Chondrocyte (in vitro differentiated cells): ENCODE results near the gene VTN. TPM values are rescaled to one million over a fixed set of nuclear protein-coding genes. Genes with fewer than 3 reads are reported as not detected.
A peak's percentile ranks its signal among the peaks of the same experiment; 100 is the strongest.

Source experiments
- DNase-seq: peaks from one replicate; pipeline ENCODE4 v3.0.0; 2021; ENCODE audit warnings: mixed read lengths, low spot score
- H3K27ac Mint-ChIP-seq: one replicate; pipeline ENCODE4 v1.8.0; 2021; ENCODE audit warnings: mild to moderate bottlenecking, moderate library complexity, mixed read lengths; ENCODE audit not compliant: unreplicated experiment
- H3K27me3 Mint-ChIP-seq: 2 replicates; pipeline ENCODE4 v1.8.0; 2021; ENCODE audit warnings: low read depth, mixed read lengths
- H3K36me3 Mint-ChIP-seq: 2 replicates; pipeline ENCODE4 v1.8.0; 2021; ENCODE audit warnings: low read depth, mixed read lengths
- H3K4me1 Mint-ChIP-seq: 2 replicates; pipeline ENCODE4 v1.8.0; 2021; ENCODE audit warnings: low read depth, mild to moderate bottlenecking, mixed read lengths
- H3K4me3 Mint-ChIP-seq: one replicate; pipeline ENCODE4 v1.8.0; 2021; ENCODE audit warnings: mild to moderate bottlenecking, moderate library complexity, mixed read lengths; ENCODE audit not compliant: unreplicated experiment
- H3K9me3 Mint-ChIP-seq: 2 replicates; pipeline ENCODE4 v1.8.0; 2021; ENCODE audit warnings: low read depth, mixed read lengths
- total RNA-seq: library from RNA; stranded (reverse); gene quantifications from 3 replicates; pipeline ENCODE4 v1.2.1, GENCODE V29; 2021
- TF ChIP-seq, protein P1 (sequence below): fragments of 200-600 bp; sonication (generic); IDR thresholded peaks from 2 replicates; pipeline ENCODE4 v1.5.0; 2021; ENCODE audit warnings: antibody characterized with exemption, mild to moderate bottlenecking, moderate library complexity

VTN gene
- total RNA-seq, 1 donor from 2014 or later = 0.55 TPM

- Mint-ChIP-seq H3K4me3 (no peak overlapping the region), H3K9me3 (no peaks in the 10 kb centered on the region), H3K27me3 (no peaks in the 10 kb centered on the region), H3K27ac (peak overlapping the region; percentile 6), H3K36me3 (peaks cover 3% of the 10 kb centered on the region), H3K4me1 (peaks cover 2% of the 10 kb centered on the region)
- TF ChIP-seq, protein P1, sequence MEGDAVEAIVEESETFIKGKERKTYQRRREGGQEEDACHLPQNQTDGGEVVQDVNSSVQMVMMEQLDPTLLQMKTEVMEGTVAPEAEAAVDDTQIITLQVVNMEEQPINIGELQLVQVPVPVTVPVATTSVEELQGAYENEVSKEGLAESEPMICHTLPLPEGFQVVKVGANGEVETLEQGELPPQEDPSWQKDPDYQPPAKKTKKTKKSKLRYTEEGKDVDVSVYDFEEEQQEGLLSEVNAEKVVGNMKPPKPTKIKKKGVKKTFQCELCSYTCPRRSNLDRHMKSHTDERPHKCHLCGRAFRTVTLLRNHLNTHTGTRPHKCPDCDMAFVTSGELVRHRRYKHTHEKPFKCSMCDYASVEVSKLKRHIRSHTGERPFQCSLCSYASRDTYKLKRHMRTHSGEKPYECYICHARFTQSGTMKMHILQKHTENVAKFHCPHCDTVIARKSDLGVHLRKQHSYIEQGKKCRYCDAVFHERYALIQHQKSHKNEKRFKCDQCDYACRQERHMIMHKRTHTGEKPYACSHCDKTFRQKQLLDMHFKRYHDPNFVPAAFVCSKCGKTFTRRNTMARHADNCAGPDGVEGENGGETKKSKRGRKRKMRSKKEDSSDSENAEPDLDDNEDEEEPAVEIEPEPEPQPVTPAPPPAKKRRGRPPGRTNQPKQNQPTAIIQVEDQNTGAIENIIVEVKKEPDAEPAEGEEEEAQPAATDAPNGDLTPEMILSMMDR = no peak
- DNase-seq = peak; percentile 54
Observed at GRCh38 chr17:28398280-28398981, 28.3 kb upstream of the VTN start.

DNA sequence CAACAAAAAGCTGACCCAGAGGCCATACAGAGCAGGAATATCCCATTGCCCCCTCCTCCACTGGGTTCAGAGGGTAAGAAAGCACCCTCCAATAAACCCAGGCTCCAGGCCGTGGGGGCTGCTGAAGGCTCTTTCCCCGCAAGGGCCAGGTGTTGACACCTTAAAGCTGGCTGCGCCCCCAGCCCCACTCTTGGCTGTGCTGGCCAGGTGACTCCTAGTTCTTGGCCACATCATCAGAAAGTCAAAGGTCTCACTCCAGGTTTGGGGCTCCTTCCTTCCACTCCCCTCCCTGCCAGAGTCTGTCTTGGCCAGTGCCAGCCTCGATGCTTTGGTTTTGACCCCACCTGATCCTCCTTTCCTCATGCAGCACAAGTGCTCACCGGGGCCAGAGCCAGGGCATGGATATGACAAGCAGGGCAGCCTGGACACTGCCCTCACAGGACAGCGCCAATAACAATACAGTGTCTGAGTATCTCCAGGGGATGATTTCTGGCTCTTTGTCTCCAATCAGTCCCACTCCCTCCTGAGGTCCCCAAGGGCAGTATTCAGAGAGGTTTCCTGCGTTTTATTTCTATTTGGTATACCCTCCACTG is 27.7 kb upstream of the VTN start:
- Mint-ChIP-seq H3K9me3 (no peaks in the 10 kb centered on the region), H3K27ac (peak overlapping the region; percentile 57), H3K36me3 (peaks cover 3% of the 10 kb centered on the region), H3K4me3 (no peak overlapping the region), H3K4me1 (peaks cover 2% of the 10 kb centered on the region), H3K27me3 (no peaks in the 10 kb centered on the region)
- DNase-seq = peak; percentile 59
- TF ChIP-seq, protein P1 = no peak

GRCh38 chr17:28397275-28397674 is 27.2 kb upstream of the VTN start:
- H3K36me3 Mint-ChIP-seq = peaks cover 5% of the 10 kb centered on the region
- H3K27ac Mint-ChIP-seq = no peak overlapping the region
- H3K4me1 Mint-ChIP-seq = peaks cover 2% of the 10 kb centered on the region
- H3K9me3 Mint-ChIP-seq = no peaks in the 10 kb centered on the region
- no peak for DNase-seq
- TF ChIP-seq, protein P1 = no peak
- H3K27me3 Mint-ChIP-seq = no peaks in the 10 kb centered on the region
- H3K4me3 Mint-ChIP-seq = no peak overlapping the region

- Mint-ChIP-seq H3K36me3 (peaks cover 5% of the 10 kb centered on the region), H3K4me3 (no peak overlapping the region), H3K9me3 (no peaks in the 10 kb centered on the region), H3K4me1 (peaks cover 2% of the 10 kb centered on the region), H3K27ac (no peak overlapping the region), H3K27me3 (no peaks in the 10 kb centered on the region)
- peak; percentile 50 for DNase-seq
- TF ChIP-seq, protein P1 = no peak
Observed at GRCh38 chr17:28396635-28397239, 26.6 kb upstream of the VTN start.

GRCh38 chr17:28395968-28396367 is 25.9 kb upstream of the VTN start:
- TF ChIP-seq, protein P1 = no peak
- H3K27ac Mint-ChIP-seq = no peak overlapping the region
- peaks cover 2% of the 10 kb centered on the region for H3K4me1 Mint-ChIP-seq
- DNase-seq = peak; percentile 57
- no peaks in the 10 kb centered on the region for H3K27me3 Mint-ChIP-seq
- H3K4me3 Mint-ChIP-seq = no peak overlapping the region
- no peaks in the 10 kb centered on the region for H3K9me3 Mint-ChIP-seq
- H3K36me3 Mint-ChIP-seq = peaks cover 10% of the 10 kb centered on the region
